IMR-90 (cell line): ENCODE data around the gene CHN2. TPM values are rescaled to one million over a fixed set of nuclear protein-coding genes. Genes with fewer than 3 reads are reported as not detected.

Experiments
- ATAC-seq: fragments of 200-7000 bp; cut with Tn5 transposase; 2 replicates; pipeline ENCODE4 v1.9.1; 2020; ENCODE audit warnings: low read depth, mild to moderate bottlenecking, moderate library complexity
- BruUV-seq: library from RNA; stranded (reverse); fragments of 400-500 nt; replicated peaks from 2 replicates; lab custom pipeline; 2021; lab: Mats Ljungman, UMichigan
- CTCF ChIA-PET: fragments of 300-600 bp; formaldehyde crosslinking; extraction: SDS; loops from one replicate; lab custom pipeline; 2021; ENCODE audit warnings: antibody characterized with exemption; lab: Yijun Ruan, JAX
- POLR2A ChIA-PET: fragments of 300-600 bp; sonication (Branson Sonifier 250); formaldehyde crosslinking; loops from one replicate; lab custom pipeline; 2022; ENCODE audit warnings: antibody characterized with exemption; ENCODE audit not compliant: unreplicated experiment; lab: Charles Lee
- DNase-seq: peaks from one replicate; pipeline ENCODE4 v3.0.0; 2013
- H2AFZ ChIP-seq: replicated peaks from 2 replicates; pipeline ENCODE3; 2013; ENCODE audit warnings: low read length, mild to moderate bottlenecking; ENCODE audit not compliant: poor library complexity
- H2AK5ac ChIP-seq: 2 replicates; pipeline ENCODE4 v1.6.1; 2013; ENCODE audit warnings: low read depth, low read length, inconsistent platforms
- H2AK9ac ChIP-seq: replicated peaks from 2 replicates; pipeline ENCODE3; 2013; ENCODE audit warnings: mild to moderate bottlenecking, low read depth, low read length, moderate library complexity; ENCODE audit not compliant: poor library complexity
- H2BK120ac ChIP-seq: 2 replicates; pipeline ENCODE4 v1.6.1; 2013; ENCODE audit warnings: low read depth, low read length, inconsistent platforms
- H2BK15ac ChIP-seq: 3 replicates; pipeline ENCODE4 v1.6.1; 2013; ENCODE audit warnings: low read depth, low read length, inconsistent platforms
- H2BK20ac ChIP-seq: 2 replicates; pipeline ENCODE4 v1.6.1; 2013; ENCODE audit warnings: low read depth, mild to moderate bottlenecking, inconsistent platforms, low read length, moderate library complexity
- H2BK5ac ChIP-seq: 2 replicates; pipeline ENCODE4 v1.6.1; 2013; ENCODE audit warnings: mild to moderate bottlenecking, low read depth, low read length, inconsistent platforms; ENCODE audit not compliant: poor library complexity, severe bottlenecking
- H3K14ac ChIP-seq: replicated peaks from 2 replicates; pipeline ENCODE4 v1.6.1; 2013; ENCODE audit warnings: low read depth, low read length, inconsistent platforms
- H3K18ac ChIP-seq: 2 replicates; pipeline ENCODE4 v1.6.1; 2013; ENCODE audit warnings: low read depth, low read length, control low read depth
- H3K23ac ChIP-seq: 2 replicates; pipeline ENCODE4 v1.6.1; 2013; ENCODE audit warnings: low read depth, low read length, inconsistent platforms
- H3K27ac ChIP-seq: 2 replicates; pipeline ENCODE4 v1.5.1; 2013; ENCODE audit warnings: mild to moderate bottlenecking, control low read depth, low read length; ENCODE audit not compliant: insufficient read depth
- H3K27me3 ChIP-seq: 2 replicates; pipeline ENCODE4 v1.6.1; 2013; ENCODE audit warnings: low read length; ENCODE audit not compliant: control insufficient read depth, insufficient read depth
- H3K36me3 ChIP-seq: 2 replicates; pipeline ENCODE4 v1.6.1; 2013; ENCODE audit warnings: low read length, mixed read lengths; ENCODE audit not compliant: control insufficient read depth, insufficient read depth
- H3K4ac ChIP-seq: 2 replicates; pipeline ENCODE4 v1.6.1; 2013; ENCODE audit warnings: low read depth, low read length, inconsistent platforms
- H3K4me1 ChIP-seq: 2 replicates; pipeline ENCODE4 v1.6.1; 2013; ENCODE audit warnings: low read length, mixed read lengths; ENCODE audit not compliant: control insufficient read depth, insufficient read depth
- H3K4me2 ChIP-seq: 2 replicates; pipeline ENCODE4 v1.6.1; 2013; ENCODE audit warnings: low read depth, mild to moderate bottlenecking, control low read depth, low read length, moderate library complexity
- H3K4me3 ChIP-seq: 2 replicates; pipeline ENCODE4 v1.5.1; 2013; ENCODE audit warnings: low read depth, mild to moderate bottlenecking, control low read depth, low read length, moderate library complexity; ENCODE audit not compliant: insufficient read depth
- H3K56ac ChIP-seq: 2 replicates; pipeline ENCODE4 v1.6.1; 2013; ENCODE audit warnings: low read length, inconsistent platforms; ENCODE audit not compliant: insufficient read depth; ENCODE audit errors: extremely low read depth
- H3K79me1 ChIP-seq, 2 experiments: 2 replicates each; pipeline ENCODE4 v1.6.1; 2013; ENCODE audit warnings: low read length in 2 of 2, inconsistent platforms in 1 of 2, low read depth in 1 of 2
- H3K9ac ChIP-seq: 2 replicates; pipeline ENCODE4 v1.6.1; 2013; ENCODE audit warnings: low read depth, low read length, control low read depth
- H3K9me1 ChIP-seq: 2 replicates; pipeline ENCODE4 v1.6.1; 2013; ENCODE audit warnings: low read length, inconsistent platforms; ENCODE audit not compliant: insufficient read depth
- H3K9me3 ChIP-seq: 2 replicates; pipeline ENCODE4 v1.6.1; 2013; ENCODE audit warnings: low read length; ENCODE audit not compliant: control insufficient read depth, insufficient read depth
- H4K20me1 ChIP-seq: 2 replicates; pipeline ENCODE4 v1.6.1; 2013; ENCODE audit warnings: low read length, inconsistent platforms; ENCODE audit not compliant: insufficient read depth
- H4K5ac ChIP-seq: 2 replicates; pipeline ENCODE4 v1.6.1; 2013; ENCODE audit warnings: mild to moderate bottlenecking, low read depth, low read length, control low read depth
- H4K8ac ChIP-seq, 2 experiments: 2 replicates each; pipeline ENCODE4 v1.6.1; 2013; ENCODE audit warnings: low read depth in 2 of 2, low read length in 2 of 2, control low read depth in 1 of 2, inconsistent platforms in 1 of 2
- H4K91ac ChIP-seq: 2 replicates; pipeline ENCODE4 v1.6.1; 2013; ENCODE audit warnings: low read depth, low read length, inconsistent platforms; ENCODE audit not compliant: insufficient read depth
- MXI1 ChIP-seq: IDR thresholded peaks from 2 replicates; pipeline ENCODE4 v1.6.1; 2012; ENCODE audit warnings: low read depth, mild to moderate bottlenecking, low read length, moderate library complexity, borderline replicate concordance
- NFE2L2 ChIP-seq: fragments of 150-350 bp; IDR thresholded peaks from 2 replicates; pipeline ENCODE4 v1.6.1; 2016; ENCODE audit warnings: low read depth, mild to moderate bottlenecking, low read length
- POLR2A ChIP-seq: IDR thresholded peaks from 2 replicates; pipeline ENCODE4 v1.6.1; 2012; ENCODE audit warnings: mild to moderate bottlenecking, low read depth, low read length
- WGBS, 2 experiments: methylation state at CpG; one replicate each; pipeline versions ENCODE4 v1.1.5 to v1.1.7; 2013; ENCODE audit warnings: missing lambda C conversion rate in 2 of 2; ENCODE audit not compliant: insufficient read length in 1 of 2; ENCODE audit errors: extremely low coverage in 2 of 2; 5-methylcytosine and 5-hydroxymethylcytosine counted together
- dilution Hi-C: fragments of 300-500 bp; cut with HindIII; formaldehyde crosslinking; loops from one replicate; pipeline ENCODE4 v1.14.3; 2018; ENCODE audit warnings: low sequenced_read_pairs; ENCODE audit not compliant: unreplicated experiment
- in situ Hi-C: fragments of 300-500 bp; cut with MboI; formaldehyde crosslinking; loops from 3 replicates; pipeline ENCODE4 v1.14.3; 2019; ENCODE audit warnings: low sequenced_read_pairs, inconsistent platforms, mixed read lengths
- intact Hi-C: fragments of 100-400 bp; cut with micrococcal nuclease; formaldehyde crosslinking; loops from 2 replicates; pipeline ENCODE4 v1.10.0; 2022
- polyA plus RNA-seq, 3 experiments: library from polyadenylated mRNA; depleted of rRNA; stranded (reverse); fragments of >200 nt; gene quantifications; 2 replicates each; pipeline ENCODE4 v1.2.3, GENCODE V29; 2012; ENCODE audit warnings: low replicate concordance in 1 of 3
- total RNA-seq: library from RNA; depleted of rRNA; stranded (reverse); fragments of >200 nt; gene quantifications from 2 replicates; pipeline ENCODE4 v1.2.3, GENCODE V29; 2012

Gene CHN2
- total and polyA plus RNA-seq, 2 of the 4 experiments (the other 2 are of a cell fraction), result not detected

GRCh38 chr7:29330136-29330535 is 135.6 kb downstream of the CHN2 start:
- H3K36me3 ChIP-seq, result no peaks in the 10 kb centered on the region
- intact Hi-C loops, result no loop called here
- DNase-seq, result no peak
- H3K23ac ChIP-seq, result no peak overlapping the region
- H3K9me3 ChIP-seq, result no peaks in the 10 kb centered on the region
- dilution Hi-C loops, result no loop called here
- H2AK5ac ChIP-seq, result no peak overlapping the region
- CTCF ChIA-PET, result no interaction called here
- ATAC-seq, result no peak
- H2BK120ac ChIP-seq, result no peak overlapping the region
- in situ Hi-C loops, result no loop called here
- no peak overlapping the region for H3K27ac ChIP-seq
- H3K4me2 ChIP-seq, result no peak overlapping the region
- no peak overlapping the region for H3K18ac ChIP-seq
- H2AFZ ChIP-seq, result no peak overlapping the region
- H3K9ac ChIP-seq, result no peak overlapping the region
- no peak overlapping the region for H4K5ac ChIP-seq
- H2BK15ac ChIP-seq, result no peak overlapping the region
- no peak overlapping the region for H4K8ac ChIP-seq
- no peak for TF ChIP-seq MXI1
- TF ChIP-seq NFE2L2, result no peak
- TF ChIP-seq POLR2A, result no peak
- POLR2A ChIA-PET, result no interaction called here
- H3K4ac ChIP-seq, result no peak overlapping the region
- no peaks in the 10 kb centered on the region; the same call in 1 of the 2 replicates for H3K27me3 ChIP-seq
- no peak overlapping the region for H2AK9ac ChIP-seq
- H3K14ac ChIP-seq, result no peak overlapping the region
- no peaks in the 10 kb centered on the region for H3K4me1 ChIP-seq
- no peaks in the 10 kb centered on the region for H3K9me1 ChIP-seq
- no peak overlapping the region for H3K4me3 ChIP-seq
- H4K91ac ChIP-seq, result no peak overlapping the region
- no peak overlapping the region for H2BK20ac ChIP-seq
- BruUV-seq, result no TSS peak
- no peak overlapping the region for H3K56ac ChIP-seq
- 100% methylated on average over 2 of the region's 5 CpGs; no CpG with 5 or more reads in 1 of the 2 experiments for WGBS, 2 experiments
- H3K79me1 ChIP-seq, result no peaks in the 10 kb centered on the region
- H2BK5ac ChIP-seq, result no peak overlapping the region
- no peaks in the 10 kb centered on the region for H4K20me1 ChIP-seq
